ENCODE data around the gene LRRC66. TPM values are rescaled to one million over a fixed set of nuclear protein-coding genes. Genes with fewer than 3 reads are reported as not detected.

The LRRC66 gene
- polyA plus RNA-seq, 2 of the 4 experiments (the other 2 are of a cell fraction): 0.17 to 0.18 TPM

DNA sequence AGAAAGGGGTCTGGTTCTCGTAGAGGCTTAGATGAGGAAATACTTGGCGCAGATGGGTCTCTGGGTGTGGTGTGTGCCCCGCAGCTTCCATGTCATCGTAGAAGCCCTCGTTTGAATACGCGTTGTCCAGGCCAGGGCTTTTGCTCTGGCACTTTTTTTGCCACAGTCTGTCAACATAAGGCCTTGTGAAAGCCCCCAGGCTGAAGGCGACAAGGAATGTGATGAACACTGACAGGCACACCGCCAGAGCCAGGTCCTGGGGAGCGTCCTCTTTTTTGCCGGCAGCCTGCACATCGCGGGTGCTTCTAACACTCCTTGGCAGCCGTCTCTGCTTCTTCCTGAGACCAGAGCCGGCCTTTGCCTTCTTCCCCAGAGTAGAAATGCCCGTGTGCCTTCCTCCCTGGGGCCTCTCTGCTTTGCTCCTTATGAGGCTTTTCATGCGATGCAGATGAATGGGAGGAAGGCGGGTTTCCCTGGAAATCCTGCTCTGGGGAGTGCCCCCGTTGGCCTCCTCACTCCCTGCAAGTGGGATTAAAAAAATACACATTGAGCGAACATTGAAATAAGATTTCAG is 24.4 kb downstream of the LRRC66 start:
- CTCF ChIA-PET: no interaction called here
- Histone ChIP-seq H3K4me1 (no peaks in the 10 kb centered on the region), H3K9me3 (no peaks in the 10 kb centered on the region; the same call in 2 of the 3 replicates), H3K4me3 (no peak overlapping the region), H3K27ac (no peak overlapping the region), H3K4me2 (no peak overlapping the region)
- TF ChIP-seq POLR2A (IDR thresholded peaks at IDR 0.05; ENCODE audit: low read length) (no peak), EP300 (IDR thresholded peaks at IDR 0.05) (no peak)
- POLR2A ChIA-PET: no interaction called here
- FAIRE-seq: no peak
- no peak for ATAC-seq
- 68% methylated on average over 15 of the region's 20 CpGs for WGBS (ENCODE audit: missing lambda C conversion rate)
- no peak for DNase-seq (ENCODE audit: low read depth in 1 of 2, low spot score in 1 of 2)

GRCh38 chr4:51965862-51966261 is 54.3 kb downstream of the LRRC66 start:
- no peak overlapping the region for H3K4me2 ChIP-seq
- H3K4me1 ChIP-seq: no peaks in the 10 kb centered on the region
- TF ChIP-seq ZC3H11A (IDR thresholded peaks at IDR 0.05) (no peak), JUNB (IDR thresholded peaks at IDR 0.05) (no peak), ZFP36 (IDR thresholded peaks at IDR 0.05; ENCODE audit: borderline replicate concordance, partially characterized antibody) (no peak), POLR2A (IDR thresholded peaks at IDR 0.05; ENCODE audit: low read length) (no peak), SMC3 (IDR thresholded peaks at IDR 0.05) (no peak), KDM5A (IDR thresholded peaks at IDR 0.05) (no peak), E2F6 (IDR thresholded peaks at IDR 0.05; ENCODE audit: borderline replicate concordance, low read depth) (no peak)
- TF ChIP-seq, protein P1, sequence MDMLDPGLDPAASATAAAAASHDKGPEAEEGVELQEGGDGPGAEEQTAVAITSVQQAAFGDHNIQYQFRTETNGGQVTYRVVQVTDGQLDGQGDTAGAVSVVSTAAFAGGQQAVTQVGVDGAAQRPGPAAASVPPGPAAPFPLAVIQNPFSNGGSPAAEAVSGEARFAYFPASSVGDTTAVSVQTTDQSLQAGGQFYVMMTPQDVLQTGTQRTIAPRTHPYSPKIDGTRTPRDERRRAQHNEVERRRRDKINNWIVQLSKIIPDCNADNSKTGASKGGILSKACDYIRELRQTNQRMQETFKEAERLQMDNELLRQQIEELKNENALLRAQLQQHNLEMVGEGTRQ (IDR thresholded peaks at IDR 0.05): no peak
- no peak overlapping the region for H3K4me3 ChIP-seq
- H3K27ac ChIP-seq: no peak overlapping the region
- DNase-seq (ENCODE audit: low read depth in 1 of 2, low spot score in 1 of 2) (no peak), ATAC-seq (no peak), FAIRE-seq (no peak)
- CTCF ChIA-PET: no interaction called here
- WGBS (ENCODE audit: missing lambda C conversion rate): 4% methylated on average over 1 of the region's 1 CpG
- H3K9me3 ChIP-seq: no peaks in the 10 kb centered on the region
- POLR2A ChIA-PET: no interaction called here

- DNase-seq (ENCODE audit: low read depth in 1 of 2, low spot score in 1 of 2) (no peak), ATAC-seq (no peak), FAIRE-seq (no peak)
- WGBS (ENCODE audit: missing lambda C conversion rate): 35% methylated on average over 4 of the region's 4 CpGs
- H3K4me1 ChIP-seq: no peaks in the 10 kb centered on the region
- ChIA-PET CTCF (no interaction called here), POLR2A (no interaction called here)
- no peak overlapping the region for H3K4me2 ChIP-seq
- TF ChIP-seq HOXA7 (CRISPR knock-in tag; IDR thresholded peaks at IDR 0.05): no peak
- H3K4me3 ChIP-seq: no peak overlapping the region
- H3K9me3 ChIP-seq: no peaks in the 10 kb centered on the region
- no peak overlapping the region for H3K27ac ChIP-seq
Observed at GRCh38 chr4:51963841-51964517, 56.2 kb downstream of the LRRC66 start.

DNA sequence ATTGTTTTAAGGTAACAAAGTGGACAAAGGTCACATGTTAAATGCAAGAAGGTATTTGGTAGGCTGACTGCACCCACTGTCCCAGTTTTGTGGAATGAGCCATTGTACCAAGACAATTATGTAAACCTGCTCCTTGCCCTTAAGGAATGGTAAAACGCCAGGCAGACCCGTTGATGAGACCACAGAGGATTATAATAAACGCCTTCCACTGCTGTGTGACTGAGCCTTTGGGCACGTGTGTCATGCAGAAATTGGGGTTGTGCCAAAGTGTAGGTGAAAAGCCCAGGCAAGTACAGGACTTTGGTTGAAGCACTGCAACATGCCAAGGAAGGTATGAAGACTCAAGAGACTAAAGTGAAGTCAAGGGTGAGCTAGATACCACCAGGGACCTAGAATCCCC is 59.7 kb downstream of the LRRC66 start:
- FAIRE-seq: no peak
- 7% methylated on average over 4 of the region's 4 CpGs for WGBS (ENCODE audit: missing lambda C conversion rate)
- POLR2A ChIA-PET: no interaction called here
- H3K4me2 ChIP-seq: no peak overlapping the region
- no peaks in the 10 kb centered on the region for H3K4me1 ChIP-seq
- no peak overlapping the region for H3K27ac ChIP-seq
- no peak overlapping the region for H3K4me3 ChIP-seq
- no peaks in the 10 kb centered on the region for H3K9me3 ChIP-seq
- no peak for DNase-seq (ENCODE audit: low read depth in 1 of 2, low spot score in 1 of 2)
- no peak for ATAC-seq
- CTCF ChIA-PET: no interaction called here
- no peak for TF ChIP-seq NPAS2 (CRISPR knock-in tag; IDR thresholded peaks at IDR 0.05; ENCODE audit: borderline replicate concordance)
- no peak for TF ChIP-seq RARB (CRISPR knock-in tag; IDR thresholded peaks at IDR 0.05)
- TF ChIP-seq POLR2A (IDR thresholded peaks at IDR 0.05; ENCODE audit: low read length): no peak
- no peak for TF ChIP-seq FOSB (CRISPR knock-in tag; IDR thresholded peaks at IDR 0.05)
- no peak for TF ChIP-seq CBX8 (IDR thresholded peaks at IDR 0.05)
- TF ChIP-seq SMC3 (IDR thresholded peaks at IDR 0.05): no peak
- no peak for TF ChIP-seq CEBPB (IDR thresholded peaks at IDR 0.05)
- TF ChIP-seq TFCP2L1 (CRISPR knock-in tag; IDR thresholded peaks at IDR 0.05): no peak
- no peak for TF ChIP-seq EHMT2 (IDR thresholded peaks at IDR 0.05; ENCODE audit: low read depth)
- TF ChIP-seq HDAC2 (IDR thresholded peaks at IDR 0.05): no peak
- no peak for TF ChIP-seq RFX5 (IDR thresholded peaks at IDR 0.05)
- no peak for TF ChIP-seq NR3C1 (IDR thresholded peaks at IDR 0.05)
- TF ChIP-seq NFE2L2 (conservative IDR thresholded peaks at IDR 0.05; ENCODE audit: low read length): no peak
- no peak for TF ChIP-seq JUNB (IDR thresholded peaks at IDR 0.05)
- TF ChIP-seq, protein P2, sequence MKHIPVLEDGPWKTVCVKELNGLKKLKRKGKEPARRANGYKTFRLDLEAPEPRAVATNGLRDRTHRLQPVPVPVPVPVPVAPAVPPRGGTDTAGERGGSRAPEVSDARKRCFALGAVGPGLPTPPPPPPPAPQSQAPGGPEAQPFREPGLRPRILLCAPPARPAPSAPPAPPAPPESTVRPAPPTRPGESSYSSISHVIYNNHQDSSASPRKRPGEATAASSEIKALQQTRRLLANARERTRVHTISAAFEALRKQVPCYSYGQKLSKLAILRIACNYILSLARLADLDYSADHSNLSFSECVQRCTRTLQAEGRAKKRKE (CRISPR knock-in tag; IDR thresholded peaks at IDR 0.05; ENCODE audit: low read depth): no peak

Measured in A549 (cell line).